Activated naive CD4-positive, alpha-beta T cell treated with anti-CD3 and anti-CD28 coated beads, Interleukin-2, amount 50 U/mL, for 72 hours (primary cell): Measurements from ENCODE around the gene NDST4. TPM values are rescaled to one million over a fixed set of nuclear protein-coding genes. Genes with fewer than 3 reads are reported as not detected.

Experiments used
- ATAC-seq, 2 donors: fragments of 150-1000 bp; cut with Tn5 transposase; 2 replicates each; pipeline ENCODE4 v1.10.0; 2021; ENCODE audit warnings: mild to moderate bottlenecking in 2 of 2, moderate library complexity in 2 of 2
- DNase-seq, 2 donors: peaks; one replicate each; pipeline ENCODE4 v3.0.0; 2021 to 2022; ENCODE audit warnings: low spot score in 2 of 2
- H3K27ac Mint-ChIP-seq, 2 donors: one replicate each; pipeline ENCODE4 v1.8.0; 2022; ENCODE audit warnings: mild to moderate bottlenecking in 2 of 2, mixed read lengths in 2 of 2
- H3K36me3 Mint-ChIP-seq, 2 donors: one replicate each; pipeline ENCODE4 v1.8.0; 2022; ENCODE audit warnings: mixed read lengths in 2 of 2
- H3K9me3 Mint-ChIP-seq, 2 donors: one replicate each; pipeline ENCODE4 v1.8.0; 2022; ENCODE audit warnings: mixed read lengths in 2 of 2
- total RNA-seq, 2 donors: library from RNA; stranded (reverse); gene quantifications; one replicate each; pipeline ENCODE4 v1.2.3, GENCODE V29; 2022

Gene NDST4
- total RNA-seq, 2 donors from 2014 or later = not detected

- ATAC-seq (no peak), DNase-seq (no peak)
- Mint-ChIP-seq H3K27ac (no peak overlapping the region), H3K36me3 (no peaks in the 10 kb centered on the region), H3K9me3 (no peaks in the 10 kb centered on the region)
Observed at GRCh38 chr4:114874321-114874720, 239.1 kb downstream of the NDST4 start.

GRCh38 chr4:114870987-114871386, 242.4 kb downstream of the NDST4 start:
- DNase-seq (no peak), ATAC-seq (no peak)
- H3K36me3 Mint-ChIP-seq = no peaks in the 10 kb centered on the region
- peaks cover 0 to 4% of the 10 kb centered on the region in 2 donors for H3K9me3 Mint-ChIP-seq
- no peak overlapping the region for H3K27ac Mint-ChIP-seq

GRCh38 chr4:114866901-114867670, 246.3 kb downstream of the NDST4 start:
- no peak overlapping the region for H3K27ac Mint-ChIP-seq
- H3K36me3 Mint-ChIP-seq = no peaks in the 10 kb centered on the region
- ATAC-seq (no peak), DNase-seq (no peak)
- H3K9me3 Mint-ChIP-seq = peaks cover 0 to 5% of the 10 kb centered on the region in 2 donors

DNA sequence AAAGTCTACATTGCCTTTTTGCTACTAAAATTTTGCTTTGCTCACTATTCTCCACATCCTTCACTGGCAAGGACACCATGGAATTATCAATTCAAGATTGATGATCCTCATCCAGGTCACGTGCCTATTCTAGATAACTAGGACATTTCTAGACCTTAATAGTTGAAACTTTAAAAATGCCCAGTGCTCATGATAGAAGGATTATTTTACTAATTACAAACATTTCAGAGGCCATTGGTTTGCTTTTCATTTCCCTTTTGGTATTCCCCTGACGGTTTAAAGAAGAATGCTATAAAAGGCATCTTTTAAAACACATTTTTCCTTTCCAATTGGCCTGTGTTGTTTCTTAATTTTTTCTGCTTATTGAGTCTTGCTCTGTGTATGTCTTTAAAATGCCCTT, 249.4 kb downstream of the NDST4 start:
- Mint-ChIP-seq H3K9me3 (peaks cover 0 to 5% of the 10 kb centered on the region in 2 donors), H3K27ac (no peak overlapping the region), H3K36me3 (no peaks in the 10 kb centered on the region)
- DNase-seq = no peak
- no peak for ATAC-seq

- H3K27ac Mint-ChIP-seq = no peak overlapping the region
- DNase-seq (no peak), ATAC-seq (no peak)
- H3K36me3 Mint-ChIP-seq = no peaks in the 10 kb centered on the region
- H3K9me3 Mint-ChIP-seq = no peaks in the 10 kb centered on the region
Observed at GRCh38 chr4:114860786-114861185, 252.6 kb downstream of the NDST4 start.

- Mint-ChIP-seq H3K36me3 (no peaks in the 10 kb centered on the region), H3K9me3 (peaks cover 0 to 3% of the 10 kb centered on the region in 2 donors), H3K27ac (no peak overlapping the region)
- ATAC-seq (no peak), DNase-seq (no peak)
Observed at GRCh38 chr4:114857831-114858230, 255.6 kb downstream of the NDST4 start.

- DNase-seq (no peak), ATAC-seq (no peak)
- H3K9me3 Mint-ChIP-seq = peaks cover 0 to 3% of the 10 kb centered on the region in 2 donors
- no peaks in the 10 kb centered on the region for H3K36me3 Mint-ChIP-seq
- no peak overlapping the region for H3K27ac Mint-ChIP-seq
Observed at GRCh38 chr4:114839986-114840385, 273.4 kb downstream of the NDST4 start.

DNA sequence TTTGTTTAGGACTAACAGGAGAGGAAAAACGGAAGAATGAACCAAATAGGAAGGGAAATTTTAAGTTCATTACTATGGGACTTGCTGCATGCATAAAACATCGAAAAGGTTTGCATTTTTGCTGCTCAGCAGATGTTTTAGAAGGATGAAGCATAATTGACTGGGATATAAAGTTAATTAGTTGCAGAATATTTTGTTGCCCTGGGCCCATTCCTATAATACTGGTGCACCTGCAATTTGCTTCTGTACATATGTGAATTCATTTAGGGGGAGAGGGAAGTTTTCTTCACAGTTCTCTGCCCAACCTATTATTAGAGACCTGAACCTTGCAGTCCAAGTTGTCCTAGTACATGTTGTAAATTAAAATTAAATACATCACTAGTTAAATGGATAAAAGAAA, 282.8 kb downstream of the NDST4 start:
- H3K36me3 Mint-ChIP-seq = no peaks in the 10 kb centered on the region
- DNase-seq = no peak
- no peak for ATAC-seq
- no peaks in the 10 kb centered on the region for H3K9me3 Mint-ChIP-seq
- no peak overlapping the region for H3K27ac Mint-ChIP-seq

GRCh38 chr4:114827651-114828050, 285.8 kb downstream of the NDST4 start:
- ATAC-seq = no peak
- Mint-ChIP-seq H3K27ac (no peak overlapping the region), H3K36me3 (no peaks in the 10 kb centered on the region), H3K9me3 (no peaks in the 10 kb centered on the region)
- DNase-seq = no peak

- DNase-seq (no peak), ATAC-seq (no peak)
- no peaks in the 10 kb centered on the region for H3K36me3 Mint-ChIP-seq
- no peak overlapping the region for H3K27ac Mint-ChIP-seq
- peaks cover 3 to 4% of the 10 kb centered on the region in 2 donors for H3K9me3 Mint-ChIP-seq
Observed at GRCh38 chr4:114815760-114816159, 297.7 kb downstream of the NDST4 start.

DNA sequence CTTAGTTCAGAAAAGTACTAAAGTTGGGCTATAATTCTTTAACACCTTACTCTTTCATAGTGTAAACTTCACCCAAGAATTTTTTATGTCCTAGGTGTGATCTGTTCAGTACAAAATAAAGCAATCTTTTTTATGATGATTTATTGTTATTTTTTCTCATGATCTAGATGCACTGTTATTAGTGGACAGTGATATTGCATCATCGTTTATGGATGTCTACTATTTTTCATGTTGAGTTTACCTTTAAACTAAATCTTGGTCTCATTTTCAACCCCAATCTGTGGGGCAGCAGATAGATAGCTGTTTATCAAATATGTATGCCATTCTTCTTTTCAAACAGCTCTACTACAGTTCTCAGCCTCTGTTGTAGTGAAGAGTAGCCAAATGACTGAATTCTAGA, 299.5 kb downstream of the NDST4 start:
- Mint-ChIP-seq H3K36me3 (no peaks in the 10 kb centered on the region), H3K27ac (no peak overlapping the region), H3K9me3 (peaks cover 3 to 4% of the 10 kb centered on the region in 2 donors)
- no peak for DNase-seq
- ATAC-seq = no peak

DNA sequence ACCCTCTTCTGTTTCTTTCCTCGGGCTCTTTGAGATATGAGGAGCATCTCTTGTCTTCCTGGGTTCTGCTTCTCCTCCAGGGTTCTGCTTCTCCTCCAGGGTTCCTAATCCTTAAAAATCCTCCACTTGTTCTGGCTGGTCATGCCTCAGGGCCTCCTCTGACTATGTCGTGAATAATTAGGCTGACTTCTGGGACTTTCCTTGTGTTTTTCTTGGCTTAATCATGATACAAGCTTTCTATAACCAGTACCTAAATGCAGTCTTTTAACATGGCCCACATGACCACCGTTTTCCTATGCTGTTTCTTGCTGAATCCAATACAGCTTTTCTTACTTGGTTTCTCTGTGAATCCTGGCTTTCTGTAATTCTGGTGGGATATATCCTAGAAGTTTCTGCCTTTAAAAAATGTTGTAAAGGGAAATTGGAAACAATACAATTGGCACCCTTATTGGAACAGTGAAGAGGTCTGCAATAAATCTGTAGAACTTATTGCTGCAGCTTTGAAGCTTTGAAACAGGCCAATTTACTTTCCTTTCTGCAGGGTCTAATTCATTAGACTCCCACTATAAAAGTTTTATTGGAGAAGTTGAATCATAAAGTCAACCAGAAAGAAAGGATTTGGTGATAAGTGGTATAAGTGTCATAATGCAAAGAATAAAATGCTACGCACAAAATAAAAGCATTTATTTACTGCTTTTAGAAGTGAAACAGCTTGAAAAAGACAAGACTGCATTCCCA, 301.7 kb downstream of the NDST4 start:
- Mint-ChIP-seq H3K9me3 (peaks cover 3 to 4% of the 10 kb centered on the region in 2 donors), H3K27ac (no peak overlapping the region)
- no peak for ATAC-seq

GRCh38 chr4:114807759-114808404, 305.5 kb downstream of the NDST4 start:
- no peaks in the 10 kb centered on the region for H3K36me3 Mint-ChIP-seq
- no peaks in the 10 kb centered on the region for H3K9me3 Mint-ChIP-seq
- DNase-seq = peak in 1 of 2 donors; percentile 25
- peak; percentile 52 to 85 for ATAC-seq
- no peak overlapping the region for H3K27ac Mint-ChIP-seq

More for the DNA sequence above, 301.7 kb downstream of the NDST4 start:
- DNase-seq = no peak
- H3K36me3 Mint-ChIP-seq = no peaks in the 10 kb centered on the region

DNA sequence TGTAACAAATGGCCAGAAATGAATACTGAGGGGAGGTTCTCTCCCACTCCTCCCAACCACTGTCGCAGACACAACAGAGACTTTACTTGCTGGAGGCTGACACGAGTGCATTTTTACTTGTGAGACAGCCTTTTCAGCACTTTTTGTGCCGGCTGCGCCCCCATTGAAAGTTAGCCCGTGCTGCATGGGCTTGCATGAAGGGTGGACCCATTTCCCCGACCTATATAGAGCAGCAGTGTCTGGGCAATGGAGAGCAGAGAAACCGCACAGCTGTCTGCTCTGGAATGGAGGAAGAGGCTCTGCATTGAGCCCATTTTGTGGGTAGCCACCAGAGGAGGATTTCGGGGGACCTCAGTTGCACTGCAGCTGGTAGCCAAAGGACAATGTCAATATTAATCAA, 306.1 kb downstream of the NDST4 start:
- DNase-seq (no peak), ATAC-seq (no peak)
- Mint-ChIP-seq H3K27ac (no peak overlapping the region), H3K9me3 (no peaks in the 10 kb centered on the region), H3K36me3 (no peaks in the 10 kb centered on the region)

GRCh38 chr4:114791976-114792375, 321.4 kb downstream of the NDST4 start:
- H3K9me3 Mint-ChIP-seq = peaks cover 0 to 6% of the 10 kb centered on the region in 2 donors
- DNase-seq (no peak), ATAC-seq (no peak)
- H3K27ac Mint-ChIP-seq = no peak overlapping the region
- H3K36me3 Mint-ChIP-seq = no peaks in the 10 kb centered on the region

DNA sequence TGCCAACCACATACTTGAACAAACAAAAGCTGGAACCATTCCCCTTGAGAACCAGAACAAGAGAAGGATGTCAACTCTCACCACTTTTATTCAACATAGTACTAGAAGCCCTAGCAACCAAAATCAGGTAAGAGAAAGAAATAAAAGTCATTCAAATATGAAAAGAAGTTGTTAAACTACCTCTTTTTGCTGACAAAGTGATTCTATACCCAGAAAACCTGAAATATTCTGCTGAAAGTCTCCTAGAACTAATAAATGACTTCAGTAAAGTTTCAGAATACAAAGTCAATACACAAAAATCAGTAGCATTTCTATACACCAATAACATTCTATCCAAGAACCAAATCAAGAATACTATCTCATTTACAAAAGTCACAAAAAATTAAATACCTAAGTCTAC, 327.9 kb downstream of the NDST4 start:
- DNase-seq (no peak), ATAC-seq (no peak)
- Mint-ChIP-seq H3K27ac (no peak overlapping the region), H3K9me3 (peaks cover 0 to 6% of the 10 kb centered on the region in 2 donors), H3K36me3 (no peaks in the 10 kb centered on the region)

DNA sequence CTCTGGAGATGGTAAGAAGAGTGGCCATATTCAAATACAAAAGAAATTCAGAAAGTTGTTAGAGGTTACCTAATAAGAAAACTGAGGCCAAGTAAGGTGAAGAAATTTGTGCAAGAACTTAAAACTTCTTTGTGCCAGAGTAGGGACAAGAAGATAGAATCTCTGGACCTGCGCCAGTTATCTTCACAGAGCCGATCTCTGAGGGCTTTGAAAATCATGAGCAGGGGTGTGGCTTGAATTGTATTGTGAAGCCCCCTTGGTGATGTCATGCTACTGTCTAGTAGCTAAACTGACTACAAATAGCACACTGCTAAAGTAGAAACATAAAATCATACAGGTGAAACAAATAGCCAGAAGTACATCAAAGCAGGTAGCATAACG, 330.2 kb downstream of the NDST4 start:
- no peak for ATAC-seq
- no peak overlapping the region for H3K27ac Mint-ChIP-seq
- peaks cover 4 to 12% of the 10 kb centered on the region in 2 donors for H3K9me3 Mint-ChIP-seq
- H3K36me3 Mint-ChIP-seq = no peaks in the 10 kb centered on the region
- no peak for DNase-seq
